GM19328 (cell line): ENCODE results near the gene UBLCP1.

Source experiments
- ATAC-seq: cut with Tn5 transposase; IDR thresholded peaks from one replicate; pipeline ENCODE4 v1.9.1; 2021; ENCODE audit warnings: mild to moderate bottlenecking, moderate library complexity; ENCODE audit not compliant: unreplicated experiment

UBLCP1 gene

DNA sequence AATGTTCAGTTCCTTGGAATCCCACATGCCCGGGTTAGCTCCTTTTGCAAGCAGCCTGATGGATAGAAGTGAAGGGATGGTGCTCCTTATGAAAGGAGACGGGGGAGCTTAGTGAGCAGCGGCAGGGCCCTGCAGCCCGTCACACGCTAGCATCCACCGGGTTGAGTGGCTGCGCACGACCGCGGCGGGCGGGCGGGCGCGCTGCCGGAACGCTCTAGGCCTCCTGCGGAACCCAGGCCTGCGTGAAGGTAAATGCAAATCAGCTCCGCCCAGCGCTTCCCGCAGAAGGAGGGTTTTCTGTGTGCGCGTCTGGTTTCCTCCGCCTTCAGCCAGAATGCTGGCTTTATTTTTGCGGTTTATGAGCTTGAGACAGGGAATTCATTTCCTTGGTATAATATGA, 47.4 kb downstream of the UBLCP1 start:
- ATAC-seq, result no peak

DNA sequence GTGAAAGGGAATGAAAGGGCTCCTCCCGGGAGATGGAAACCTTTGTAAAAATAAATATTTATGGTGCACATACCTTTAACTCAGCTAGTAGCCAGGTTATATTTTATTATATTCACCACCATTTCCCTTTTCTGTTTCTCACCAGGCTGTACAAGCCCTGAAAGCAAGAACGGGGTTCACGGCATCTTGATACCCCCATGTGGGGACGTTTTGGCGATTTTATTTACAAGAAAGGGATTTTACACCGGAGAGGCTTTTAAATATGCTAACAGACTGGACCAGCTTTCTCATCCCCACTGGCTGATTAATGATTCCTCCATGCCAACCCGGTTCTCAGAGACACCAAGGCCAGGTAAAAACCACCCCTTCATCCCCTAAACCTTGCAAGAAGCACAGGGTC, 48.0 kb downstream of the UBLCP1 start:
- no peak for ATAC-seq

DNA sequence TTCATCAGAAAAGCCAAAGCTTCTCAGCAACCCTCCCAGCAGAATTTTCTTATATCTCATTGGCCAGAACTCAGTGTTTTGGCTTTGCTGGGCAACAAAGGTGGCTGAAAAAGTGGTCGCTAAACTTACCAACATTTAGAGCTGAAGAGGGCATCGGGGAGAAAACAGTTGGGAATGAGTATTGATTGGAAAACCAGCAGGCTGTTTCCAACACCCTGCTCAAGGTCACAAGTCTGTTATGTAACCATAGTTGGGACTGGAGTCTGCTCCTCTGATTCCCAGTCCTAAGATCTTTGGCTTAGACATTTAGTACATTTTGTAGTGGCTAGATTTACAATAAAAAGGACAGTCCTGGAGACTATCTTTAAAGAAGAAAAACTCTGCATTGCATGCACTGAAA, 50.1 kb downstream of the UBLCP1 start:
- no peak for ATAC-seq

DNA sequence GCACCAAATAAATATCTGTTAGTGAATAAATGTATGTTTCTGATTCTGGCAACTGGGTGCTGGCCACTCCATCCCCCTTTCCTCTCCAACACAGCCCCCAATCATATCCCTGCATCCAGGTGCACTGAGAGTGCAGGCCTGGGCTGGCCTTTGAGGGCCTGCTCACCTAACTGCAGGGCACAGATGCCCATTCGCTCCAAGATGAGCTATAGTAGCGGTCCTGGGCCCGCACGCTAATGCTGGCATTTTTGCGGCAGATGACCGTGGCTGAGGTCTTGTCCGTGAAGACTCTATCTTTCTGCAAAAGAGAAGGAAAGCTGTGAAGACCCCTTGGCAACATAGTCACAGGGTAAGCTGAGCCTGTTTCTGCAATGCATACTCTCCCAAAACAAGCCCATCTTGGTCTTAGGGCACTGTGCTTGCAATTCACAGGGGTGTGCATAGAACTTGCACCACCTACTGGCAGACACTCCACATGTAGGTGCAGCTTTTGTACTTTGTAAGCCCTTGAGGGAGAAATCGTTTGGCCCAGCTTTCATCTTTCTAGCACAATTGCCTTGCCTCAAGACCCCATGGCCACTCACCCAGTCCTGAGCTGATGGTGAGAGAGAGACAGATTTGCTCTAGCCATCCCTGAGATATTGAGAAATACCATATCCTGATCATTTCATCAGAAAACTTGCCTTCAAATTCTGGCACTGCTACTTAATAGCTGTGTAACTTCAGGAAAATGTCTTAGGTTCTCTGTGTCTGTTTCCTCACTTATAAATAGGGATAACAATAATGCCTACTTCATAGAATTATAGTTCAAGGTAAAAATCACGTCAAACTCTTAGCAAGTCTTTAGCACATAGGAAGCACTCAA, 53.7 kb downstream of the UBLCP1 start:
- ATAC-seq, result no peak

DNA sequence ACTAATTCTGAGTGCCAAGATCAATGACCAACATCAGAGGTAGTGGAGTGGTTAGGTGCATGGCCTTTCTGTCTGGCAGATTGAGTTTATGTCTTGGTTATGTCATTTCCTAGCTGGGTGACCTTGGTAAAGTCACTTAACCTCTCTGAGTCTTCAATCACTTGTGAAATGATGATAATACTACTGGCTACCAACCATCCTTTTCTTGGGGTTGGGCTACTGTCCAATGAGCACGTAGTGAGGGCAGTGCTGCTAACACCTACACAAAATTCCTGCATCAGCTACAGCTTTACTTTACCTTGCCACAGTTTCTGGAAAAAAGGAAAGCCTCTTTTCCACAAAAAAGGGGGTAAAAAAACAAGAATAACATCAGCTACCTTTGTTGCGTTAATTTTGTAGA, 54.8 kb downstream of the UBLCP1 start:
- no peak for ATAC-seq

DNA sequence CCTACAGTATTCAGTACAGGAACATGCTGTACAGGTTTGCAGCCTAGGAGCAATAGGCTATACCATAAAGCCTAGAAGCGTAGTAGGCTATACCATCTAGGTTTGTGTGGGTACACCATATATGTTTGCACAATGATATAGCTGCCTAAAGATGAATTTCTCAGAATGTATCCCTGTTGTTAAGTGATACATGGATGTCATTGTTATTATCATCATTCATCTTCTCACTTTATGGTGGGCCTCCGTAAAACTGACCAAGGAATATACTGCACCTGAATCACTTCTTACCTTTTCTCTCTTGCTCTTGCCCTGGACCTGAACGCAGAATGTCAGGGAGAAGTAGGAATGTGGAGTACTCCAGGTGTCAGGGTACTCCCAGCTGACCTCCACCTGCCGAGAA, 55.4 kb downstream of the UBLCP1 start:
- no peak for ATAC-seq

DNA sequence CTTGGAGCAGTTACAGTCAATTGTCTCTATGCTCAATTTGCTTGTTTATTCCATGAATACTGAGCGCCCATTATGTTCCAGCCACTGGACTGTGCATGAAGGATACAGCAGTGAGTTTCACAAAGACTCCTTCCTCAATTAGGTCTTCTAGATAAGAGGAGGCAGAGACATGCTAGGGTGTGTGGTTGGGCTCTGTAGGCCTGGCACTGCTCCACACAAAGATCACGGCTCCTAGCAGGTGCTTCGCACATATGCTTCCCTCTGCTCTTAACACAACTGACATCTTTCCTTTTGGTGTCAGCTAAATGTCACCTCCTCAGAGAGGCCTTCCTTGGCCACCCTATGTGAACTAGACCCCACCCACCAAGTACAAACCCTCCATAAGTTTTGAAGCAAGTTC, 56.3 kb downstream of the UBLCP1 start:
- no peak for ATAC-seq

DNA sequence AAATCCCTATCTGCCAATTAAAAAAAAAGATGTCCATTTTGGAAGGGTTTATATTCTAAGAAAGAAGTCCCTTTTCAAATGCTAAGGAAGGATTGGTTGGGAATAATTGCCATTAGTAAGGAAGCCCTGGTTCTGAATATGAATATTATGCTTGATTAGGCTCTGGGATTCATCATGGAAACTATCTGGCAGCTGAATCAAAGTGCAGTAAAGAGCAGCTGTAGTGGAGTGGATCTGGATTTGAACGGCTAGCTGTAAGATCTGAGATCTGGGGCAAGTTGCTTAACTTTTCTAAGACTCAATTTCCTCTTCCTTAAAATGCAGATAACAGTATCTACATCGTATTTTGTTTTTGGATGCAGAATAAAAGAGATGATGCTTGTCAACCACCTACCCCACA, 56.7 kb downstream of the UBLCP1 start:
- no peak for ATAC-seq

DNA sequence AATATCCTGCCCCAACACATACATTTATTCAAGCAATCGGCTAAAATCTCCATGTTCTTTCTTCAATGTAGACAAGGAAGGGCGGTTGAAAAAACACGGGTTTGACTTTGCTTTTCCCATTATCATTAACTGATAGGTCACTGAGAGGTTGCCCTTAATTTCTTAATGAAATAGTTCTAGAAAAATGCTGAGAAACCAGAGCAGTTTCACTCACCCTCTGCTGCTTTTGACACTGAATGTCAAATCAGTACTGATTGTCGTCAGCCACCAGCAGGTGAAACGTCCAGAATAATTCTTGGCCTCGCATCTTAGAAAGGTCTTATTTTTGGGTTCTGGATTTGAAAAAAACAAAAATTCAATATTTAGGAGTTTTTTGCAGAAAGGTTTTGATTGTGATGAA, 59.1 kb downstream of the UBLCP1 start:
- no peak for ATAC-seq

DNA sequence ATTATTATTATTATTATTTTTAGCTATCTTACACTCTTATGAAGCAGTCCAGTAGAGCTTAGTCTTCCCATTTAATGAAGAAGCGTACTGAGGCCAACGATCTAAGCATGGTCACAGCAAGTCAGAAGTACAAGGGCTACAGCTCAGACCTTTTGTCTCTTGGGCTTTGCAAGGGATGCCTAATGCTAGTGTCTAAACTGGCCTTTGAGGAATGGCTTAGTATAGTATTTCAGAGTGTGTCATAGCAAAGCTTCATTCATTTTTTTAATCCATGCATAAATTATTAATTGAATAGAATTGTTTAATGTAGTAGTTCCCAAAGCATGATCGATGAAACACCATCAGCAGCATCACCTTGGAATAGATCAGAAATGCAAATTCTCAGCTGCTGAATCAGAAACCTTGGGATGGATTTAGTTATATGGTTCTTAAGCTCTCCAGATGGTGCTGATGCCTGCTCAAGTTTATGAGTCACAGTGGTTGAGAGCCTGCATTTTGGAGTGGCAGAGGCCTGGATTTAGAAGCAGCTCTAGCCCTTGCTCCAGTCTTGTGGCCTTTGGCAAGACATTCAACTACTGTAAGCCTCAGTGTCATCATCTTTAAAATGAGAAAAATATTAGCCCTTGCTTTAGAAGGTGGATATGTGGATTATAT, 61.1 kb downstream of the UBLCP1 start:
- ATAC-seq, result no peak

DNA sequence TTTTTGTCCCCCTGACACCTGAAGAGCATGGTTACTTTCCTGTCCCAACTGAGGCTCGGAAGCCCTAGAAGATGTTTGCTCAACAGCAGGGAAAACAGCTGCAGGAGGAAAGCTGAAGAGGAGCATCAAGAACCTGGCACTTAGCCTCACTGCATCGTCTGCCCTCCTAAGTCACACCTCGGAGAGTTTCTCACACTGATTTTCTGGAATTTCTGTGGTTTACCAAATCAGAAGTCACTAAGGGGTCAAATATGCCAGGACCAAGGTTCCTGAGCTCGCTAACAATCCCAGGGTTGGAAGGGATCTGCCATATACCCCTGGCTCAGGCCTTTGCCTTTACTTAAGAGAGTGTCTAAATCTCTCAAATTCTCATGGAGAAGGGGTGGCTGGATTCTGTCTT, 61.9 kb downstream of the UBLCP1 start:
- no peak for ATAC-seq

DNA sequence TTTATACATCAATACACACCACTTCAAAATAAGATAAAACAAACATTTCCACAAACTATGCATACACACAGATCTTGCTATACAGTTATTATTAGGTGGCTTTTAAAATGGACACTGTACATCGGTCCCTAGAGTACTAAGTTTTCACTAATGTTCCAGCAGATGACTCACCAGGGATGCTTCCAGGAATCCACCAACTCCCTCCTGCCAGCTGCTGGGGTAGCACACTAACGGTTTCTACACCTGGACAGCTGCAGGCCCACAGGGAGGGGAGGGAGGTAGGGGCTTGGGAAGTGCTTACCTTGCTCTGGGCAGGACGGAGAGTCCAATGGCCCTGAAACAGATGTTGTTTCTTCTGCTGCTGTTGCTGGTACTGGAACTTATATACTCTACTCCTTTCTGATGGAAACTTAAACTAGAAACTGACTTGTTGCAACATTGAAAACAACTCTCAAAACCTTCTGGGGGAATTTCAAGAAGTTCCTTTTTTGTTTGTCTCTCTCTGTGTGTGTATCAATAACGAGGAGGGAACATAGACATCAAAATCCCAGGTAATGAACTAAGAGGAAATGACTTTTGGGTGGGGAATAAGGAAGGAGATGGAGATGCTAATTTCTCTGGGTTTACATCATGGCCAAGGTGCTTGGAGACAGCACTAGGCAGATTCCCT, 67.2 kb downstream of the UBLCP1 start, which contains the start of gene IL12B:
Gene IL12B, minus strand, starts transcription at position 357 of the 670 bp plus-strand sequence. CDS start 3,705 bp downstream, outside the sequence.
- no peak for ATAC-seq

DNA sequence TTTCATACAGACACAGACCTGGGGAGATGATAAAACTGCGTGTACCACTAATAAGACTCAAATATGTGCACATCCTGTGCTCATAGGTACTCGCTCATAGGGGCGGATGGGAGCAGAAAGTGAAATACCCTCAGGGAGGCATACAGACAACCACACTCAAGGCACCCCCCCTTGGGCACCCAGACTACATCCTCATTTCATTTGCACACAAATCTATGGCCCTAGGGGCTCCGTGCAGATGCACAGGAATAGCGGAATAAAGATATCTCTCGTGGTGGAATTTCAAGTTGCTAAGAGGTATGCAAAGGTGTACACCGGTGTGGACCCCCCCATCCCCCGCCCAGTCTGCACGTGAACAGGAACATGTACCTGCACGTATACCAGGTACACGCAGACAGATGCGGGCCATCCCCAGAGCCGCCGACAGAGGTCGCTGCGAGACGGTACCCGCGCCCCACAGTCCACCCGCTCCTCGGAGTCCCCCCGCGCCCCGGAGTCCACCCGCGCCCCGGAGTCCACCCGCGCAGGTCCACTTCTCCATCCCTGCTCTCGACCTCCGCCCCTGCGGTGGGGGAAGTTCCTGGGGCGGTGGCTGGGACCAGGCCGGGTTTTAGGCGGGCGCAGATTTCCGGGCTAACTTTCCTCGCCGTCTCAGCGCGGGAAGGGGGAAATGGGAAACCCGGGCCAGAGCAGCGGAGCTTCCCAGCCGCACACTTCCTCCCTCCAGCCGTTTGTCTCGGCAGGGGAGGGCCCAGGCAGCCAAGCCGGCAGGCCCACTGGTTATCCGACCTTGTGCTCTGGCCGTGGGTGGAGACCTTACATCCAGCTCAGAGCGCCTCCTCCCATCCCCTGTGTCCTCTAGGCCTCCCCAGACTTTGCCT, 68.2 kb downstream of the UBLCP1 start:
- no peak for ATAC-seq

DNA sequence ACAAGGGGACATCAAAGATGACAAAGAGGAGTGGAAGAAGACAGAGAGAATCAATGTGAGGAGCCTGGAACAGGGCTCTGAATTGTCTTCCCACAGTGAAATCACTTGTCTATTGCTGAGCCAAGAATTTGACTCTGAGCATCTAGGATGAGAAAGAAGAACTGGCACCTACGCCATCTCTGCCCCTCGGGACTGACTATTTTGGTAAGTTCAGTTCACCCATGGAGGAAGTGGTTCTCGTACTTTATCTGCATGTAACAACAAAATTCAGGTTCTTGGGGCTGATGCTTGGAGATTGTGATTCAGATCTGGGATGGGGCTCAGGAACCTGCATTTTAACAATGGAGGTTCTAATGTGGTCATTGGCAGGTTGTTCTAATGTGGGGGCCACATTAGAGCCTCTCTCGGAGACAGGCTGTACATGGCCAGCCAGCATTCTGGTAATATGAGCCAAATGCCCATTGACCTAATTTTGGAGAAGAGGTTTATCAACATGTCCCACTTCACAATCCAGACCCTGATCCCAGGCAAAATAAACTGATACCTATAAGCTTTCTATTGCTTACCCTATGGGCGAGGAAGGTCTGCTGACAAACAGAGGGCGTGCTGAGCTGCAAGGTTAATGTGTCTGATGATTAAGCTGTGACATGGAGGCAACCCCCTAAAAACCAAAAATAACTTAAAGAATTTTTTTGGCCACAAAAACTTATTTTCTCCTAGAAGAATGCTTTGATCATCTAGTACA, 69.9 kb downstream of the UBLCP1 start:
- ATAC-seq, result no peak

DNA sequence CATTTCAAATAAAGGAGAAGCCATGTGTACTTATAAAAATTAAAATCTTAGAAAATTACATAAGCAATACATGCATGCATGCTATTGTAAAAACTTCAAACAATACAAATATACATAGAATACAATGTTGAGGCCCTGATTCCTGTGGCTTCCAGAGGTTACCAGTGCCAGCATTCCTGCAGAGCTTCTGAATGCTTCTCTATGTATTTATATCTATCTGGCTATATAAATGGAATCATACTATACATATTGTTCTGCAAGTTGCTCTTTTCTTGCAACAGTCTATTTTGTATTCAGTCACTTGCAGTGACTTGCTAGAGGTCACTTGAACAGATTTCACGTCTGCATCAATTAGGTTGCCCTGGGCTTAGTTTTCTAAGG, 70.4 kb downstream of the UBLCP1 start:
- no peak for ATAC-seq
